Tibial nerve (tissue), 4 donors: Measurements from ENCODE around the gene KRTAP29-1. TPM values are rescaled to one million over a fixed set of nuclear protein-coding genes. Genes with fewer than 3 reads are reported as not detected.

Experiments used
- DNase-seq, 2 donors: peaks; one replicate each; pipeline ENCODE4 v3.0.0-alpha.2; 2019; ENCODE audit warnings: low spot score in 2 of 2
- H3K27ac ChIP-seq, 4 donors: fragments of 200-600 bp; sonication (generic) in 3 of 4; one replicate each; pipeline ENCODE4 v1.5.1; 2017 to 2019; ENCODE audit warnings: mild to moderate bottlenecking in 1 of 4
- H3K27me3 ChIP-seq, 2 donors: fragments of 200-600 bp; sonication (generic) in 1 of 2; one replicate each; pipeline versions ENCODE4 v1.5.1 to v1.6.0; 2017 to 2019
- H3K36me3 ChIP-seq, 3 donors: fragments of 200-600 bp; sonication (generic); one replicate each; pipeline ENCODE4 v1.5.1; 2018 to 2019
- H3K4me1 ChIP-seq, 4 donors: fragments of 200-600 bp; sonication (generic) in 3 of 4; one replicate each; pipeline ENCODE4 v1.5.1; 2017 to 2019
- H3K4me3 ChIP-seq, 4 donors: fragments of 200-600 bp; sonication (generic) in 3 of 4; one replicate each; pipeline ENCODE4 v1.5.1; 2017 to 2019; ENCODE audit warnings: mild to moderate bottlenecking in 1 of 4, moderate library complexity in 1 of 4
- H3K9me3 ChIP-seq, 4 donors: fragments of 200-600 bp; sonication (generic) in 3 of 4; one replicate each; pipeline ENCODE4 v1.5.1; 2017 to 2019
- EP300 ChIP-seq, 2 donors: sonication (generic); formaldehyde crosslinking; IDR thresholded peaks; one replicate each; pipeline ENCODE4 v1.6.1; 2017; ENCODE audit warnings: antibody characterized with exemption in 2 of 2, mild to moderate bottlenecking in 1 of 2
- POLR2A ChIP-seq, 2 donors: fragments of 450-650 bp; IDR thresholded peaks; one replicate each; pipeline ENCODE4 v1.6.1; 2017; ENCODE audit warnings: antibody characterized with exemption in 2 of 2, mild to moderate bottlenecking in 2 of 2, moderate library complexity in 2 of 2
- WGBS, 2 donors: methylation state at CpG; one replicate each; pipeline ENCODE4 v1.1.5; 2018; 5-methylcytosine and 5-hydroxymethylcytosine counted together
- total RNA-seq, 4 donors: library from RNA; depleted of rRNA; stranded (reverse); fragments of >200 nt; gene quantifications; one replicate each; pipeline ENCODE4 v1.1.0, GENCODE V29; 2016
- TF ChIP-seq, protein P1 (sequence below), 5 experiments: fragments of 200-600 bp in 3 of 5; fragments of 450-650 bp in 2 of 5; sonication (generic) in 3 of 5; IDR thresholded peaks; one replicate each; pipeline ENCODE4 v1.5.1; 2016 to 2019; ENCODE audit warnings: antibody characterized with exemption in 5 of 5, mild to moderate bottlenecking in 3 of 5, moderate library complexity in 2 of 5

Gene KRTAP29-1
- total RNA-seq, 4 donors from 2014 or later = not detected

DNA sequence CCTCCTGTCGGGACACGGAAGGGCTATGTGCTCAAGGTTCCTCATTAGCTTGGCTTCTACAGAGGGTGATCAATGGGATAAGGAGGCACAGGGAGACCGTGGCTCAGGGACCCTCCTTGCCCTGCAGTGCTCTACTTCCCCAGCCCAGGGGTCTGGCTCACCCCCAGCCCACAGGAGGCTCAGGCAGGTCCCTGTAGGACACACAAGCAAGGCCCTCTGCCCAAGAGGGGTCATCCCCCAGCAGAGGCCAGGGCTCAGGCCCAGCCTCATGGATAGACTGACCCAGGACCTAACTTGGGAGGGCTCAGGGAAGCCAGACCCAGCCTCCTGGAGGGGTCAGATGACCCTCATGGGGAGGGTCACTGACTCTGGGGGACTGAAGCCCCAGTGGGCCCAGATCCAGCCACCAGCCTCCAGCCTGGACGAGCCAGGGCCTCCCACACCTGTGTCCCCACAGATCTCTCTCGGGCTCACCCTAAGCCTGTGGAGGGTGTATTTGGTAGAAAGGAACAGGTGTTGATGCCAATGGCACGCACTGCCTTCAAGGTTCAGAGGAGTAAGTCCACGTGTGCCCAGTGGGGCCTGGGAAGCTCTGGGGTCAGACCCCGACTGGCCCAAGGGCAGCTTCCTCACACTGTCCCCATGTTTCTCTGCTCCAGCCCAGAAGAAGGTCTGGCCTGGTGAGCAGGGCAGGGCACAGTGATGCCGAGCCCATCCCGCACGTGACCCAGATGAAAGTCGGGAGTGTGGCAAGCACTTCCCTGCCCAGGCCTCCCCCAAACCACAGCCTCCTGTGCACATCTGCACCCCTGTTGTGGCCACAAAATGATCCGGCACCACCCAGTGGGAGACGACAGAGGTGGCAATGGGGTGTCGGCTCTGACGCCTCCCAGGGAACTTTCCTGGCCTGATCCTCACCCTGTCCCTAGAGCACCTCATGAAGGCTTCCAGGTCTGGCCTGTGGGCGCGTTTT is 23.8 kb upstream of the KRTAP29-1 start:
- TF ChIP-seq POLR2A (IDR thresholded peaks at IDR 0.05) (no peak), EP300 (IDR thresholded peaks at IDR 0.05) (no peak)
- TF ChIP-seq, protein P1, sequence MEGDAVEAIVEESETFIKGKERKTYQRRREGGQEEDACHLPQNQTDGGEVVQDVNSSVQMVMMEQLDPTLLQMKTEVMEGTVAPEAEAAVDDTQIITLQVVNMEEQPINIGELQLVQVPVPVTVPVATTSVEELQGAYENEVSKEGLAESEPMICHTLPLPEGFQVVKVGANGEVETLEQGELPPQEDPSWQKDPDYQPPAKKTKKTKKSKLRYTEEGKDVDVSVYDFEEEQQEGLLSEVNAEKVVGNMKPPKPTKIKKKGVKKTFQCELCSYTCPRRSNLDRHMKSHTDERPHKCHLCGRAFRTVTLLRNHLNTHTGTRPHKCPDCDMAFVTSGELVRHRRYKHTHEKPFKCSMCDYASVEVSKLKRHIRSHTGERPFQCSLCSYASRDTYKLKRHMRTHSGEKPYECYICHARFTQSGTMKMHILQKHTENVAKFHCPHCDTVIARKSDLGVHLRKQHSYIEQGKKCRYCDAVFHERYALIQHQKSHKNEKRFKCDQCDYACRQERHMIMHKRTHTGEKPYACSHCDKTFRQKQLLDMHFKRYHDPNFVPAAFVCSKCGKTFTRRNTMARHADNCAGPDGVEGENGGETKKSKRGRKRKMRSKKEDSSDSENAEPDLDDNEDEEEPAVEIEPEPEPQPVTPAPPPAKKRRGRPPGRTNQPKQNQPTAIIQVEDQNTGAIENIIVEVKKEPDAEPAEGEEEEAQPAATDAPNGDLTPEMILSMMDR (IDR thresholded peaks at IDR 0.05) = no peak

DNA sequence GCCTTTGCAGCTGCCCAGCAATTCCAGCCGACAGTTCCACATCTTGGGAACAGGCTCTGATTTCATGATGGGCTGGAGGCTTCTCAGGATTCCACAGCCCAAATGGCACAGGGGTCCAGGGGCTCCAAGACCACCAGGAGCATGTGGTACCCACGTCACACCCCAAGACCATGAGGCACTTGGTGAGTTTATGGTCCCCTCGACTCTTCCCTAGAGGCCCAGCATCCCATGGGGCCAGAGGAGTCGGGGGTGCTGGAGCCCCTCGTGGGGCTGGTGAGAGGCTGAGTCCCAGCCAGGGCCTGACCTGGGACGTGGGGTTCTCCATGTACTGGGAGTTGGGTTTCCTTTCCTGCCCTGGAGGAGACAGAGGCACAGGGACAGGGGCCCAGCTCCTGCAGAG is 23.0 kb upstream of the KRTAP29-1 start:
- Histone ChIP-seq H3K36me3 (no peaks in the 10 kb centered on the region), H3K9me3 (peaks cover 0 to under 1% (median 0%) of the 10 kb centered on the region in 4 donors), H3K4me3 (no peak overlapping the region), H3K27ac (no peak overlapping the region), H3K4me1 (peaks cover 0 to 6% (median 0%) of the 10 kb centered on the region in 4 donors), H3K27me3 (no peaks in the 10 kb centered on the region)
- no peak for TF ChIP-seq EP300 (IDR thresholded peaks at IDR 0.05)
- no peak for TF ChIP-seq POLR2A (IDR thresholded peaks at IDR 0.05)
- TF ChIP-seq, protein P1 (IDR thresholded peaks at IDR 0.05) = no peak
- no peak for DNase-seq
- 92 to 100% methylated on average over 1 to 3 of the region's 6 CpGs for WGBS, 2 donors

More for the DNA sequence above, 23.8 kb upstream of the KRTAP29-1 start:
- H3K9me3 ChIP-seq = no peaks in the 10 kb centered on the region
- H3K27me3 ChIP-seq = no peaks in the 10 kb centered on the region
- no peaks in the 10 kb centered on the region for H3K36me3 ChIP-seq
- H3K4me3 ChIP-seq = no peak overlapping the region
- H3K27ac ChIP-seq = no peak overlapping the region
- WGBS, 2 donors = 83 to 88% methylated on average over 17 of the region's 18 CpGs
- DNase-seq = no peak
- peaks cover 0 to 6% (median 0%) of the 10 kb centered on the region in 4 donors for H3K4me1 ChIP-seq

DNA sequence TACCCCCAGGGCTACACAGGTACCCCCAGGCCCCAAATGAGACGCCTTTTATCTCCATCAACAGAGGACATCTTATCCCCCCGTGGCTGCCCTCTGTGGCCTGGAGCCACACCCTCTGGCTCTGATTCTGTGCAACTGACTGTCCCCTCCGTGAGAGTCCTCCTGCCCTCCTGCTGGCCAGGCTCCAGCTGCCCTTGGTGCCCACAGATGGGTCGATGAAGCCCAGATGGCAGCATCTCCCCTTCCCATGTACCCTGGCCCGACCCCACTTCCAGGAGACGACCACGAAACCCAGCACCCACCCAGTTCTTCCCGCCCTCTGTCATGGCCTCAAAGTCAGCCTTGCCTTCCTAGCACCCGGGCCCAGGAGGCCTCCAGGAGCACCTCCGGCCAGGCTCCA is 22.5 kb upstream of the KRTAP29-1 start:
- no peak for DNase-seq
- peaks cover 0 to 6% (median 0%) of the 10 kb centered on the region in 4 donors for H3K9me3 ChIP-seq
- H3K4me3 ChIP-seq = no peak overlapping the region
- H3K4me1 ChIP-seq = peaks cover 0 to 6% (median 0%) of the 10 kb centered on the region in 4 donors
- TF ChIP-seq EP300 (IDR thresholded peaks at IDR 0.05) (no peak), POLR2A (IDR thresholded peaks at IDR 0.05) (no peak)
- TF ChIP-seq, protein P1 (IDR thresholded peaks at IDR 0.05) = no peak
- H3K27me3 ChIP-seq = no peaks in the 10 kb centered on the region
- H3K36me3 ChIP-seq = no peaks in the 10 kb centered on the region
- 79 to 88% methylated on average over 10 of the region's 10 CpGs for WGBS, 2 donors
- no peak overlapping the region for H3K27ac ChIP-seq

- H3K4me3 ChIP-seq = no peak overlapping the region
- peaks cover 0 to 13% (median 0%) of the 10 kb centered on the region in 4 donors for H3K9me3 ChIP-seq
- TF ChIP-seq, protein P1 (IDR thresholded peaks at IDR 0.05) = no peak
- no peak for TF ChIP-seq POLR2A (IDR thresholded peaks at IDR 0.05)
- no peak for TF ChIP-seq EP300 (IDR thresholded peaks at IDR 0.05)
- peaks cover 0 to 6% (median 0%) of the 10 kb centered on the region in 4 donors for H3K4me1 ChIP-seq
- no peaks in the 10 kb centered on the region for H3K36me3 ChIP-seq
- no peaks in the 10 kb centered on the region for H3K27me3 ChIP-seq
- H3K27ac ChIP-seq = no peak overlapping the region
- 76 to 79% methylated on average over 16 of the region's 16 CpGs for WGBS, 2 donors
- DNase-seq = no peak
These were observed 21.8 kb upstream of the KRTAP29-1 start for GRCh38 chr17:41324180-41325075.
